PC-3 (cell line): ENCODE results near the gene EHD3. TPM values are rescaled to one million over a fixed set of nuclear protein-coding genes. Genes with fewer than 3 reads are reported as not detected.
"Not testable (repeated sequence)": the region's sequence is repeated elsewhere in the genome, so short reads cannot be mapped to it uniquely, and the experiment has no call there.

Experiments
- ATAC-seq: fragments of 200-7000 bp; cut with Tn5 transposase; 2 replicates; pipeline ENCODE4 v1.9.1; 2020; ENCODE audit warnings: mild to moderate bottlenecking, moderate library complexity
- BruUV-seq: library from RNA; stranded (reverse); fragments of 400-500 nt; replicated peaks from 2 replicates; lab custom pipeline; 2021; lab: Mats Ljungman, UMichigan
- CTCF ChIA-PET: fragments of 300-600 bp; sonication (Branson Sonifier 250); formaldehyde crosslinking; loops from one replicate; lab custom pipeline; 2022; ENCODE audit warnings: antibody characterized with exemption; lab: Charles Lee
- POLR2A ChIA-PET: fragments of 300-600 bp; sonication (Branson Sonifier 250); formaldehyde crosslinking; loops from one replicate; lab custom pipeline; 2022; ENCODE audit warnings: antibody characterized with exemption; ENCODE audit not compliant: unreplicated experiment; lab: Charles Lee
- DNase-seq: peaks from one replicate; pipeline ENCODE4 v3.0.0-alpha.2; 2015
- H2AFZ ChIP-seq: fragments of 300-600 bp; sonication (generic); 2 replicates; pipeline ENCODE4 v1.6.0; 2016; ENCODE audit warnings: antibody characterized with exemption, low read length
- H3F3A ChIP-seq: fragments of 300-600 bp; sonication (generic); one replicate; pipeline ENCODE4 v1.6.0; 2017; ENCODE audit warnings: antibody characterized with exemption, low read length, control low read depth, mild to moderate bottlenecking; ENCODE audit not compliant: unreplicated experiment
- H3K27ac ChIP-seq: fragments of 300-600 bp; sonication (generic); 2 replicates; pipeline ENCODE4 v1.5.1; 2016; ENCODE audit warnings: mild to moderate bottlenecking, low read length
- H3K27me3 ChIP-seq: fragments of 300-600 bp; sonication (generic); 2 replicates; pipeline ENCODE4 v1.6.1; 2016; ENCODE audit warnings: low read length, mixed read lengths
- H3K36me3 ChIP-seq: fragments of 300-600 bp; sonication (generic); 2 replicates; pipeline ENCODE4 v1.6.1; 2016; ENCODE audit warnings: low read depth, mixed run types, low read length, mixed read lengths
- H3K4me1 ChIP-seq: fragments of 300-600 bp; sonication (generic); 2 replicates; pipeline ENCODE4 v1.5.1; 2016; ENCODE audit warnings: low read length; ENCODE audit not compliant: insufficient read depth
- H3K4me2 ChIP-seq: fragments of 300-600 bp; sonication (generic); 2 replicates; pipeline ENCODE4 v1.6.0; 2016; ENCODE audit warnings: low read length
- H3K4me3 ChIP-seq: fragments of 300-600 bp; sonication (generic); 2 replicates; pipeline ENCODE4 v1.5.1; 2016; ENCODE audit warnings: mild to moderate bottlenecking, low read length, mixed read lengths
- H3K79me2 ChIP-seq: fragments of 300-600 bp; sonication (generic); 2 replicates; pipeline ENCODE4 v1.6.1; 2017; ENCODE audit warnings: low read length, mixed read lengths
- H3K9ac ChIP-seq: fragments of 300-600 bp; sonication (generic); 2 replicates; pipeline ENCODE4 v1.6.0; 2016; ENCODE audit warnings: mild to moderate bottlenecking, low read length
- H3K9me2 ChIP-seq: fragments of 300-600 bp; sonication (generic); replicated peaks from 2 replicates; pipeline ENCODE4 v1.6.1; 2016; ENCODE audit warnings: mixed run types, low read length, mixed read lengths
- H3K9me3 ChIP-seq: fragments of 300-600 bp; sonication (generic); 2 replicates; pipeline ENCODE4 v1.6.1; 2016; ENCODE audit warnings: low read length, mixed read lengths
- H4K20me1 ChIP-seq: fragments of 300-600 bp; sonication (generic); 2 replicates; pipeline ENCODE4 v1.6.1; 2016; ENCODE audit warnings: low read length, mixed read lengths
- CTCF ChIP-seq: fragments of 300-600 bp; sonication (generic); conservative IDR thresholded peaks from 2 replicates; pipeline ENCODE4 v1.5.1; 2017; ENCODE audit warnings: antibody characterized with exemption, low read depth, mild to moderate bottlenecking, low read length
- EZH2 ChIP-seq: fragments of 300-600 bp; sonication (generic); IDR thresholded peaks from one replicate; pipeline ENCODE4 v1.6.1; 2017; ENCODE audit warnings: antibody characterized with exemption, mild to moderate bottlenecking, low read length; ENCODE audit not compliant: unreplicated experiment
- EZH2phosphoT487 ChIP-seq: fragments of 300-600 bp; sonication (generic); IDR thresholded peaks from 2 replicates; pipeline ENCODE4 v1.6.1; 2018; ENCODE audit warnings: mild to moderate bottlenecking, antibody characterized with exemption, low read length, borderline replicate concordance
- intact Hi-C: fragments of 100-400 bp; cut with micrococcal nuclease; formaldehyde crosslinking; loops from 2 replicates; pipeline ENCODE4 v1.9.0; 2023
- total RNA-seq: library from RNA; depleted of rRNA; stranded (reverse); fragments of >200 nt; gene quantifications from 2 replicates; pipeline ENCODE4 v1.2.3, GENCODE V29; 2014

Gene EHD3
- total RNA-seq, 1 experiment from 2014 or later: 4.4 TPM

- Histone ChIP-seq H3K79me2 (no peaks in the 10 kb centered on the region), H3K4me3 (no peak overlapping the region), H4K20me1 (no peaks in the 10 kb centered on the region), H3F3A (no peaks in the 10 kb centered on the region), H3K9me3 (no peaks in the 10 kb centered on the region), H3K36me3 (no peaks in the 10 kb centered on the region), H3K9ac (no peak overlapping the region), H2AFZ (no peak overlapping the region), H3K27me3 (no peaks in the 10 kb centered on the region), H3K9me2 (no peaks in the 10 kb centered on the region), H3K4me1 (peaks cover under 1% of the 10 kb centered on the region; the same call in 1 of the 2 replicates), H3K4me2 (no peak overlapping the region), H3K27ac (no peak overlapping the region)
- TF ChIP-seq EZH2 (no peak), CTCF (no peak), EZH2phosphoT487 (no peak)
- CTCF ChIA-PET: no interaction called here
- no peak for DNase-seq
- intact Hi-C loops: no loop called here
- no TSS peak for BruUV-seq
- ATAC-seq: no peak
- POLR2A ChIA-PET: no interaction called here
Measured at GRCh38 chr2:31275976-31276375, 42.0 kb downstream of the EHD3 start.

- H3K4me2 ChIP-seq: no peak overlapping the region
- DNase-seq (no peak), ATAC-seq (no peak)
- no peaks in the 10 kb centered on the region for H3K36me3 ChIP-seq
- H4K20me1 ChIP-seq: no peaks in the 10 kb centered on the region
- intact Hi-C loops: no loop called here
- H3K9me3 ChIP-seq: no peaks in the 10 kb centered on the region
- ChIA-PET CTCF (no interaction called here), POLR2A (no interaction called here)
- no peak overlapping the region for H3K9ac ChIP-seq
- H3K27me3 ChIP-seq: no peaks in the 10 kb centered on the region
- no peak overlapping the region for H3K27ac ChIP-seq
- no peaks in the 10 kb centered on the region for H3F3A ChIP-seq
- no peak overlapping the region for H2AFZ ChIP-seq
- H3K9me2 ChIP-seq: no peaks in the 10 kb centered on the region
- no peaks in the 10 kb centered on the region for H3K4me1 ChIP-seq
- no TSS peak for BruUV-seq
- no peaks in the 10 kb centered on the region for H3K79me2 ChIP-seq
- H3K4me3 ChIP-seq: no peak overlapping the region
- TF ChIP-seq EZH2 (no peak), CTCF (no peak), EZH2phosphoT487 (no peak)
Measured at GRCh38 chr2:31277621-31278020, 43.7 kb downstream of the EHD3 start.

DNA sequence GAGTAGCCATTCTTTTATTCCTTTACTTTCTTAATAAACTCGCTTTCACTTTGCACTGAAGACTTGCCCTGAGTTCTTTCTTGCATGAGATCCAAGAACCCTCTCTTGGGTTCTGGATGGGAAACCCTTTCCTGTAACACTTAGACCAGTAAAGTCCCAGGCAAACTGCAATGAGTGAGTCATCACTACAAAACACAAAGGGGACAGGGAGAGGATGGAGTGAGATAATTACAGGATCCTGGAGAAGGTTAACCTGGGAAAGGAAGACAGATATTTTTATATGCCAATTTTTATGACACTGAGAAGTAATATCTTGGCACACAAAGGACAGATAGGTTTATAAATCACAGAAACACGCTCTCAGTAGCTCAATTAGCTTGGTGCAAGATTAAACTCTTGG is 48.7 kb downstream of the EHD3 start:
- Histone ChIP-seq H3F3A (no peaks in the 10 kb centered on the region), H3K9me2 (no peaks in the 10 kb centered on the region), H3K4me1 (peaks cover 10% of the 10 kb centered on the region), H3K36me3 (no peaks in the 10 kb centered on the region), H3K27ac (peak overlapping the region; percentile 66), H3K4me2 (no peak overlapping the region), H3K4me3 (no peak overlapping the region), H3K9me3 (no peaks in the 10 kb centered on the region), H2AFZ (no peak overlapping the region), H3K9ac (no peak overlapping the region; the same call in 1 of the 2 replicates), H3K79me2 (no peaks in the 10 kb centered on the region), H3K27me3 (no peaks in the 10 kb centered on the region), H4K20me1 (no peaks in the 10 kb centered on the region)
- BruUV-seq: no TSS peak
- intact Hi-C loops: no loop called here
- ChIA-PET CTCF (no interaction called here), POLR2A (no interaction called here)
- no peak for ATAC-seq
- TF ChIP-seq EZH2phosphoT487: no peak
- TF ChIP-seq CTCF: no peak
- no peak for TF ChIP-seq EZH2
- DNase-seq: peak; percentile 30

DNA sequence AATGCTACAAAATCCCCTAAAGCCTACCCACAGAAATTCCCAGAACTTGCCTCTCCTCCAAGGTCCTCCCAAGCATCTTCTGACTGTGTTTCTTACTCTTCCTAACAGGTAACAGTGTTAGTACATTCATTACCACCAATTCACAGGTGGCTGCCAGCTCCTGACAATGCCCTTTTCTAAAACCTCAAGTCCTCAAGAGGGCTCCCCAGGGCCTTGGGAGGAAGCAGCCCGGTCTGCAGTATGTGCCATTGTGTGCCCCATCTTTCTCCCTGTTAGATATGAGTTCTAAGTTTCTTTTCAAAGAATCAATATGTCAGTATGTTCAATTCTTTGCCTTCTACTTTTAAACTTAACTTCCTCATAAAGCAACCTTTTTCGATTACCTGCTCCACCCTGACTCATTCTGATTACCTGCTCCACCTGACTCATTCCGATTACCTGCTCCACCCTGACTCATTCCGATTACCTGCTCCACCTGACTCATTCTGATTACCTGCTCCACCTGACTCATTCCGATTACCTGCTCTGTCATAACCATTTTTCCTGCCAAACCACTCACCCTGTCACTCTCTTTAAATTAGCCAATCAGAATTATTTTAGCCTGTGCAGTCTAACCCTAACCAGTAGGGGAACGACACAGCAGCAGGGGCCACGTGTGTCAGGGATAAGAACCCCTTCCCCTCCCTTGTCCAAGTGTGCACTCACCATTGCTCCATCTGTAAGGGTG is 49.4 kb downstream of the EHD3 start:
- DNase-seq: peak; percentile 33
- ATAC-seq, CTCF ChIA-PET, H3K79me2 ChIP-seq, BruUV-seq, H3K9ac ChIP-seq, H3K9me2 ChIP-seq, H3K9me3 ChIP-seq, H2AFZ ChIP-seq, intact Hi-C loops, H3K4me3 ChIP-seq, H4K20me1 ChIP-seq, H3F3A ChIP-seq, H3K4me2 ChIP-seq, H3K27me3 ChIP-seq, H3K36me3 ChIP-seq, POLR2A ChIA-PET, H3K4me1 ChIP-seq: not testable (repeated sequence)
- peak overlapping the region; percentile 66 for H3K27ac ChIP-seq
